Measurements from ENCODE around the gene LETM1. TPM values are rescaled to one million over a fixed set of nuclear protein-coding genes. Genes with fewer than 3 reads are reported as not detected.

The LETM1 gene
- total RNA-seq, 1 donor = 91.5 TPM

GRCh38 chr4:1764670-1765069 lies 91.3 kb downstream of the LETM1 start:
- no peak for DNase-seq (ENCODE audit: low read depth)
- no peak overlapping the region for H3K4me3 ChIP-seq (ENCODE audit: low read depth, low read length)
- no peak for TF ChIP-seq CTCF (IDR thresholded peaks at IDR 0.05; ENCODE audit: insufficient read depth, low read depth, low read length)

GRCh38 chr4:1763550-1764080 lies 92.3 kb downstream of the LETM1 start:
- H3K4me3 ChIP-seq (ENCODE audit: low read depth, low read length) = no peak overlapping the region
- no peak for TF ChIP-seq CTCF (IDR thresholded peaks at IDR 0.05; ENCODE audit: insufficient read depth, low read depth, low read length)
- DNase-seq (ENCODE audit: low read depth) = peak; percentile 56

GRCh38 chr4:1763070-1763549 lies 92.8 kb downstream of the LETM1 start:
- no peak for DNase-seq (ENCODE audit: low read depth)
- no peak overlapping the region for H3K4me3 ChIP-seq (ENCODE audit: low read depth, low read length)
- no peak for TF ChIP-seq CTCF (IDR thresholded peaks at IDR 0.05; ENCODE audit: insufficient read depth, low read depth, low read length)

GRCh38 chr4:1762264-1763010 lies 93.5 kb downstream of the LETM1 start:
- TF ChIP-seq CTCF (IDR thresholded peaks at IDR 0.05; ENCODE audit: insufficient read depth, low read depth, low read length) = no peak
- H3K4me3 ChIP-seq (ENCODE audit: low read depth, low read length) = no peak overlapping the region
- no peak for DNase-seq (ENCODE audit: low read depth)

Other genes starting within 250 kb of the LETM1 start
- 0.86 and 2.3 TPM in 2 replicates for gene FAM53A, start 171.8 kb downstream of the LETM1 start, total RNA-seq
- gene SLBP, start 143.8 kb downstream of the LETM1 start, total RNA-seq = 63.0 and 69.6 TPM in 2 replicates
- gene TMEM129, start 134.8 kb downstream of the LETM1 start, total RNA-seq = 31.1 and 34.5 TPM in 2 replicates
- 9.0 and 16.0 TPM in 2 replicates for gene TACC3, start 134.6 kb downstream of the LETM1 start, total RNA-seq
- 0.32 and 0.86 TPM in 2 replicates for gene FGFR3, start 62.9 kb downstream of the LETM1 start, total RNA-seq
- gene NSD2, start 15.2 kb upstream of the LETM1 start, total RNA-seq = 61.5 and 67.8 TPM in 2 replicates
- 17.7 and 18.1 TPM in 2 replicates for gene NELFA, start 152.8 kb upstream of the LETM1 start, total RNA-seq
- under 0.01 TPM in 2 replicates for gene NAT8L, start 203.2 kb upstream of the LETM1 start, total RNA-seq